Effector memory CD4-positive, alpha-beta T cell (primary cell): ENCODE measurements around the gene OPCML.

Experiments used
- DNase-seq, 3 donors: peaks; one replicate each; pipeline ENCODE4 v3.0.0-alpha.2; 2020
- H3K27ac ChIP-seq: 2 replicates; pipeline ENCODE4 v1.7.0; 2013; ENCODE audit warnings: mild to moderate bottlenecking, low read length, moderate library complexity; ENCODE audit not compliant: insufficient read depth, poor library complexity, severe bottlenecking
- H3K27me3 ChIP-seq: replicated peaks from 2 replicates; pipeline ENCODE4 v1.7.0; 2013; ENCODE audit warnings: mild to moderate bottlenecking, low read length; ENCODE audit not compliant: insufficient read depth, control insufficient read depth, poor library complexity, severe bottlenecking
- H3K36me3 ChIP-seq: 2 replicates; pipeline ENCODE4 v1.7.0; 2013; ENCODE audit warnings: mild to moderate bottlenecking, low read length, moderate library complexity; ENCODE audit not compliant: control insufficient read depth, insufficient read depth
- H3K4me1 ChIP-seq: 2 replicates; pipeline ENCODE4 v1.7.0; 2013; ENCODE audit warnings: low read length, mild to moderate bottlenecking; ENCODE audit not compliant: control insufficient read depth, insufficient read depth, poor library complexity, severe bottlenecking
- H3K4me3 ChIP-seq: 2 replicates; pipeline ENCODE4 v1.7.0; 2013; ENCODE audit warnings: low read length, low read depth, mild to moderate bottlenecking; ENCODE audit not compliant: insufficient read depth, poor library complexity, severe bottlenecking
- H3K9me3 ChIP-seq: 2 replicates; pipeline ENCODE4 v1.7.0; 2013; ENCODE audit warnings: mild to moderate bottlenecking, low read length, moderate library complexity; ENCODE audit not compliant: control insufficient read depth

The OPCML gene

DNA sequence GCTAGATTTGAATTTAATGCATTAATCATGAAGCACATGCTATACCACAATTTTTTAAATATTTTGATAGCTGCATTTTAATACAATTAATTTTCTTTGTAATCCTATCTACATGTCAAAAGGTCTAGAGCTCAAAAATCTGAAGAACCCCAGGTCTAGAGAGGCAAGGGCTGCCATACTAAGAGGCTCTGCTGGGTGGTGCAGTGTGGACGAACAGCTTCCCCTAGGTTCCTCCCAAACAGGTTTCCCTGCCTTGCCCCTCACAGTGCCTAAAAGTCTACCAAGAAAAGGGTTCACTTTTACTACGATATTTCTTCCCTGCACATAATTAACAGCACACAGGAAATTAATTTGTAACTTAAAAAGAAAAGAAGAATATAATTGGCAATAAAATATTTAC, 681.1 kb downstream of the OPCML start:
- Histone ChIP-seq H3K9me3 (no peaks in the 10 kb centered on the region), H3K27me3 (no peaks in the 10 kb centered on the region), H3K27ac (no peak overlapping the region), H3K4me3 (no peak overlapping the region), H3K36me3 (no peaks in the 10 kb centered on the region), H3K4me1 (no peaks in the 10 kb centered on the region)
- no peak for DNase-seq

DNA sequence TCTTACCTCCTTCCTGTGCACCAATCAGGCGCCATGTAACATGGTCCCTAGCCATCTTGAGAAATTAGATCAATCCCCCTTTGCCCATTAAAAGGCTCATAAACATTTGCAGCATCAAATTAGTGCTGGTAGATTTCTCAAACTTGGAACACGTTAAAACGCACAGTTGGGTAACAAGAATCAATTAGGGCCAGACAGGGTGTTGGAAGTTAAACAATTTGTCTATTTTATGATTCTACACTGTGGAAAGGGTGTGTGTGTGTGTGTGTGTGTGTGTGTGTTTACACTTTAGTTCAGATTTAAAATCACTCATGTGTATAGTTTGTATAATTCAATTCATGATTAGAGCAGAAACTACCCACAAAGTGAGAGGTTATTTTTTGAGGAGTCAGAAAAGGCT, 682.0 kb downstream of the OPCML start:
- H3K4me3 ChIP-seq, result no peak overlapping the region
- DNase-seq, result no peak
- no peaks in the 10 kb centered on the region for H3K9me3 ChIP-seq

DNA sequence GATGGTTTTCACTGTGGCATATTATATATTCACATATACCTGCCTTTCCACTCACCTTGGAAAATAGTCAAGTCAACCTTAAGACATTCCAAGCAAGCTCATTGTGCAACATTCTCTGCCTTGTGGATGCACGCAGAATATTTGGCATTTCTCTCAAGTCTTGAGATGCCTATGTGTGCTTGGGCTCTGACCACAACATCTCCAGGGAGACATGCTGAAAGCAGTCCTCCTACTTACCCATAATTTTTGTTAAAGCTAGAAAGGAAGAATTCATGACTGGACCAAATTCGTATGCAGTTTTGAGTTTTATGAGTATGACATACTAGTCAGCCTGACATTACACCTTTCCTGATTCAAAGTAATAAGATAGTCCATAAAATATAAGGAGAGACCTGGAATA, 684.0 kb downstream of the OPCML start:
- no peak overlapping the region for H3K27ac ChIP-seq
- DNase-seq, result no peak
- H3K4me3 ChIP-seq, result no peak overlapping the region
- H3K4me1 ChIP-seq, result no peaks in the 10 kb centered on the region
- H3K9me3 ChIP-seq, result no peaks in the 10 kb centered on the region
- H3K27me3 ChIP-seq, result no peaks in the 10 kb centered on the region
- no peaks in the 10 kb centered on the region for H3K36me3 ChIP-seq

More for the DNA sequence above, 682.0 kb downstream of the OPCML start:
- Histone ChIP-seq H3K27ac (no peak overlapping the region), H3K4me1 (no peaks in the 10 kb centered on the region), H3K36me3 (no peaks in the 10 kb centered on the region), H3K27me3 (no peaks in the 10 kb centered on the region)

DNA sequence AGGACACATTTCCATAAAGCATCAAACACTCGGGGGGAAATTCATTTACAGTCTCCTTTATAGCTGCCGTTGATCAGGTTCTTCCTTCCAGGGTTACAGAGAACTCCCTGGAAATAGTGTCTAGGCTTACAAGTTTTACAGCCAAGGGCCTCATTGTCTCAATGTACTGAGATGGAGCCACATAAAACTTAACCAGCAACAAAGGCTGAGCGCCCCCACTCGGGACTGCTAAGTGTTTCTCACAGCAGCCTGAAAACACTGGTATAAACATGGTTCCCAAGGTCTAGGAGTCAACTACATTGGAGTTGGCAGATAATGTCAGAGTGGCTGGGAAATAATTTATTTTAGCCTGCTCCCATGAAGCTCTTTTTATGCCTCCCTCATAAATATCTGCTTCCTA, 686.2 kb downstream of the OPCML start:
- DNase-seq, result no peak
- Histone ChIP-seq H3K9me3 (no peaks in the 10 kb centered on the region), H3K4me1 (no peaks in the 10 kb centered on the region), H3K27me3 (no peaks in the 10 kb centered on the region), H3K36me3 (no peaks in the 10 kb centered on the region), H3K27ac (no peak overlapping the region), H3K4me3 (no peak overlapping the region)

DNA sequence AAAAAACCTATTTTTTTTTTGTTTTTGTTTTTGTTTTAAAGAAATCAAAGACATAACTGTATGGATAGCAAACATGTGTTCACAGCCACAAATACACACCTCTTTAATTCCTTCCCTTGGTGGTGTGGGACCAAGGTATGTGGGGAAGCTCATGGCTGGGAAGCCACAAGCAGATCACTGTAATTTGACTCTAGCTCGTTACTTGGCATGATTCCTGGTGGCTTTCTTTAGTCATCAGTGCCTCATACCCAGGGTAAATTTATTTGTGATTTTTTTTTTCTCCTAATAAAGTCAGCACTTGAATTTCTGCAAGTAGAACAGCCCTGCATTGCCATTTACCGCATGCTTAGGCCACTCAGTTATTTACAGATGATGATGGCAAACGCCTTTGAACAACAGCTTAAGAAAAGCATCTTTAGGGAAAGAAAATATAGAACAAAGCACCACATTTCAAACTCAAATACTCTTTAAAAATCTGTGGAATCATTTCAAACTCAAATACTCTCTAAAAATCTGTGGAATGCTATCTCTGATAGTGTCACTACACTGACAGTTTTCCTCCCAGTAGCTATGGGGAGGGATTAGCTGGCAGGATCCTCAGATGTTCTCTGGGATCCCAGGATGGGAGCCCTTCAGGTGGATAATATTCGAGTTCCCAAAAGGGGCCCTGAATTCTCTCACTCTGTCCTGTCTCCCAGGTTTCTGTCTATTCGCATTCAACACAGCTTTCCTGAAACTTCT, 687.2 kb downstream of the OPCML start:
- H3K36me3 ChIP-seq, result no peaks in the 10 kb centered on the region
- H3K27ac ChIP-seq, result no peak overlapping the region
- no peaks in the 10 kb centered on the region for H3K4me1 ChIP-seq
- no peak overlapping the region for H3K4me3 ChIP-seq
- no peaks in the 10 kb centered on the region for H3K9me3 ChIP-seq
- DNase-seq, result no peak
- H3K27me3 ChIP-seq, result no peaks in the 10 kb centered on the region

DNA sequence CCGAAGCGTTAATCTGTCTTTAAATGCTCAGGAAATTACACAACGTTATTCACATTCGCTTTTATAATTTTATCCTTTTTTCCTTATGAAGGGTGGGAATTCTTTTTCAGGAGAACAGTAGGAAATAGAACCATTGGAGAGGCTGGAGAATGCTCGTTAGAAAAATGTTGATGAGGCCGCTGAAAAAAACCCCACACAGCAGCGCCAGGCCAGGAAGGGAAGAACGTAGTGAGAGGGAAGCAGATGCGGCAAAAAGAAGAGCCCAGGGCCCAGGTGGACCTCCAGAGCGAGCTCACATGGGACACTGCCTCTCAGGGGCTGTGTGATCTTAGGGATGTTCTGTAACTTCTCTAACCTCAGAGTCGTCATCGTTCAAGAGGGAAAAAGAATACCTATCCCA, 691.6 kb downstream of the OPCML start:
- Histone ChIP-seq H3K36me3 (no peaks in the 10 kb centered on the region), H3K27ac (no peak overlapping the region), H3K4me1 (no peaks in the 10 kb centered on the region), H3K27me3 (no peaks in the 10 kb centered on the region), H3K9me3 (no peaks in the 10 kb centered on the region), H3K4me3 (no peak overlapping the region)
- DNase-seq, result no peak

DNA sequence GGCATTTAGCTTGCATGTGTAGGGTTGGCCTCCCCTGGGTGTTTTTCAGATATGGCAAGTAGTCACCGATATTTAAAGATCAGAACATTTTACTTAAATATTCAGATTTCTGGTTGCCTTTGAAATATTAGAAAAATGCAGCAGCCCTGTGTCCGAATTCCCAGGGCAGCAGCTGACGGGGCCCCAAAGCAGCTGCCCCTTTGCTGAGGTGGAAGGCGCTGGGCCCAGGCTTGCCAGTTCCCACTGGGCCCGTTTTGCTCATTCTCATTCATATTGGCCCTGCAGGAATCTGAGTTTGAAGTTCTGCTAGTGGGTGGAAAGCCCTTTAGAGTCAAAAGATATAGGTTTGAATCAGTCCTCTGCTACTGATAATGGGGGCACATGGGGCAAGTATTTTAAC, 692.1 kb downstream of the OPCML start:
- no peak for DNase-seq
- Histone ChIP-seq H3K27me3 (no peaks in the 10 kb centered on the region), H3K4me1 (no peaks in the 10 kb centered on the region), H3K36me3 (no peaks in the 10 kb centered on the region), H3K4me3 (no peak overlapping the region), H3K9me3 (no peaks in the 10 kb centered on the region), H3K27ac (no peak overlapping the region)

DNA sequence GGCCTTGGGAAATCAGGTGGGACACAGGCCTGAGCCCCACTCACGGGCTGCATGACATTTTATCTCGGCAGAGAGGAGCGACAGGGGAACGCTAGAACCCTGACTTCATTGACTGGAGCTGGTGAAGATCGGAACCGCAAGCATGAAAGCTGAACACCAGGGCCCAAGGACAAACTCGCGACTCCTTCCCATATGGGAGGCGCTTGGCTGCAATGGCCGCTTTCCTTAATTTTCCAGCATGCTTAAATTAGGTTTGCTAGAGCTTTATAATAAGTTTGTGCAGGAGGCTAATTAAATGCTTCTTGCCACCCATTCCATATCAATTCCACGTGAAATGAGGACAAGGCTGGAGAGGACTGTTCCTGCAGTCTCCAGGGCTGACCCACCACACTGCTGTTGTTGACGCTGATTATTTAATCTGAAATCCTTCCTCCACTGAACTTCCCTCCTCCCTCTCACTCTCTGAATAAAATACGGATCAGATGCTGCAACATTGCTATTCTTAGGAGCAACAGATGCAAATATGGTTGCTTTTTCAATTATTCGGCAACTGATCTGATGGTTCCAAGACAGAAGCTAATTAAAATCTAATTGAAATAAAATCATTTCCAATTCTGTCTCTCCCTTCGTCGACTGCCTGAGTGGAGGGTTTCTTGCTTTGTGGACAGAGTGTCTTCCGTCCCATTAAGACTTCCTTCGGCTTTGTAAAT, 692.9 kb downstream of the OPCML start:
- Histone ChIP-seq H3K4me3 (no peak overlapping the region), H3K27me3 (no peaks in the 10 kb centered on the region), H3K4me1 (no peaks in the 10 kb centered on the region), H3K27ac (no peak overlapping the region), H3K36me3 (no peaks in the 10 kb centered on the region), H3K9me3 (no peaks in the 10 kb centered on the region)
- no peak for DNase-seq

DNA sequence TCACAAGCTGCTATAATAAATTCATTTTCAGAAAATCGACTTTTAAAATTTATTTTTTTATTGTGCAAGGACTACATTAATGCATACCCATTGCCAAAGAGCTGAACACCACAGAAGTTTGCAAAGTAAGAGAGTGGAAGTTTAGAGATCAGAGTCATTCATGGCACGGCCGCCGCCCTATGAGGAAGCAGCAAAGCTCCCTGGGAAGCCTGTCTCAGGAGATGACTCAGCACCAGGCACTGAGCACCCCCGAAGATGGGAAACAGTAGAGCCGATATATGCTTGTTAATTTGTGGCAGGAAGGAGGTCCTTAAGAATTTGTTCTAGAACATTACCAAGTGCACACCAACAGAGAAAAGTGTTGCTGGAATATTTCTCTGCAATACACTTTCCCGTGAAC, 693.7 kb downstream of the OPCML start:
- H3K9me3 ChIP-seq, result no peaks in the 10 kb centered on the region
- H3K4me1 ChIP-seq, result no peaks in the 10 kb centered on the region
- no peak overlapping the region for H3K27ac ChIP-seq
- no peak for DNase-seq
- H3K27me3 ChIP-seq, result no peaks in the 10 kb centered on the region
- H3K36me3 ChIP-seq, result no peaks in the 10 kb centered on the region
- H3K4me3 ChIP-seq, result no peak overlapping the region

DNA sequence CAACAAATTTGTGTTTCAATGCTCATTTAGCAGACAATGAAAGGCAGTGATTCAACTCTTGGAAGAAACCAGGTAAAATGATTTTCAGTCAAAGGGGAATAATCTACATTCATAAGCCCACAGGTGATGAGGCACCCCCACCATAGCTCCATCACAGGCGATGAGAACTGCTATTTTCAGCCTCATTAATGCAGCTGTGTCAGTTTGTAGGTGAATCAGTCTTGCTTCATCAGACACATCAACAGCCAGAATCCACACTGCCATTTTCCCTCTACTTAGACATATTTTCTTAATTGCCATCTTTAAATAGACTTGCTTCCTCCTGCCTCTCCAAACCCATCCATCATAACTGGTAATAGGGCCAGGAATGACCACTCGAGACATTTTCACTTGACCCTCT, 701.0 kb downstream of the OPCML start:
- Histone ChIP-seq H3K4me1 (no peaks in the 10 kb centered on the region), H3K27me3 (no peaks in the 10 kb centered on the region), H3K9me3 (no peaks in the 10 kb centered on the region), H3K36me3 (no peaks in the 10 kb centered on the region), H3K27ac (no peak overlapping the region), H3K4me3 (no peak overlapping the region)
- no peak for DNase-seq
